ENCODE measurements around the gene PLPPR3.

Gene PLPPR3

DNA sequence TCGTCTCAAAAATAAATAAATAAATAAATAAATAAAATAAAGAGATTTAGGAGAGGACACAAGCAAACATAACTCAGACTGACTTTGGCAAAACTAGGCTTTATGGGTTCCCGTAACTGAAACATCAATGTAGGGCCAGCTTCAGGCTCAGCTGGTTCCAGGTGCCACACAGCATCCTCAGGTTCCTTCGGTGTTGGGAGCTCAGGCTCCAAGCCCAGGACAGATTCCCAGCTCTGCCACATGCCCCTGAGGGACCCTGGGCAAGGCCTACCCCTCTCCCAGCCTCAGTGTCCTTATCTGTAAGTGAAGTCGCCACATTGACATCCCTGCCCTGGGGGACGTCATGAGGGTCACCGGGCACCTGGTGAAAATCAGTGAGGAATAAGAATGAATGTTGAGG, 52.1 kb downstream of the PLPPR3 start:
- DNase-seq = no peak

- no peak for DNase-seq
Measured at GRCh38 chr19:768424-768823, 53.3 kb downstream of the PLPPR3 start.

DNA sequence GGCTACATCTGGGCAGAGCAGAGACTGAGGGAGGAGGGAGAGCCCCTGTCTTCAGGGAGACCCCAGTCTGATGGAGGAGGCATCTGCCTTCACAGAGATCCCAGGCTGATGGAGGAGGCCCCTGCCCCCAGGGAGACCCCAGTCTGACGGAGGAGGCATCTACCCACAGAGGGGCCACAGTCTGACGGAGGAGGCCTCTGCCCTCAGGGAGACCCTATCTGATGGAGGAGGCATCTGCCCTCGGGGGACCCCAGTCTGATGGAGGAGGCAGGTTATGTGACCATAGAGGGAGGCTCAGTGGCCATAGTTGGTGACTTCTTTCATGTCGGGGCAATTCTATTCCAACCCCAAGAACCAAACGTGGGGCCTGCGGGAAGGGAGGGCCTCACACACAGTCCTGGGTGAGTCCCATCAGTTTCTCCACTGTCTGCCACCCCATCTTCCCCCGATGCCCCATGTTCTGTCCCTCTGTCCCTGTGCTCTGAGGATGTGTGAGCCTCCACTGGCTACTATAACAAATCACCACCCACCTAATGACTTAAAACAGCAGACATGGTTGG, 56.5 kb downstream of the PLPPR3 start:
- no peak for DNase-seq

- DNase-seq = no peak
Measured at GRCh38 chr19:764301-764700, 57.5 kb downstream of the PLPPR3 start.

- DNase-seq = no peak
Measured at GRCh38 chr19:763869-764268, 57.9 kb downstream of the PLPPR3 start.

- no peak for DNase-seq
Measured at GRCh38 chr19:763181-763580, 58.6 kb downstream of the PLPPR3 start.

All from effector CD4-positive, alpha-beta T cell (primary cell).